Activated CD4-positive, alpha-beta T cell treated with anti-CD3 and anti-CD28 coated beads for 36 hours (primary cell): ENCODE data around the gene LMOD1. TPM values are rescaled to one million over a fixed set of nuclear protein-coding genes. Genes with fewer than 3 reads are reported as not detected.

Source experiments
- ATAC-seq: fragments of 200-7000 bp; cut with Tn5 transposase; one replicate; pipeline ENCODE4 v1.10.0; 2021; ENCODE audit warnings: mild to moderate bottlenecking, moderate library complexity
- CTCF ChIA-PET: fragments of 350-600 bp; sonication (Branson Sonifier 250); formaldehyde crosslinking; loops from one replicate; lab custom pipeline; 2021; ENCODE audit warnings: antibody characterized with exemption; lab: Charles Lee
- POLR2A ChIA-PET: fragments of 350-600 bp; sonication (Branson Sonifier 250); formaldehyde crosslinking; loops from one replicate; lab custom pipeline; 2021; ENCODE audit warnings: antibody characterized with exemption, inconsistent platforms; lab: Charles Lee
- DNase-seq: peaks from one replicate; pipeline ENCODE4 v3.0.0-alpha.2; 2020
- H3K27ac Mint-ChIP-seq: one replicate; pipeline ENCODE4 v1.8.0; 2021; ENCODE audit warnings: mixed read lengths
- H3K27me3 Mint-ChIP-seq: one replicate; pipeline ENCODE4 v1.8.0; 2021; ENCODE audit warnings: mixed read lengths
- H3K36me3 Mint-ChIP-seq: one replicate; pipeline ENCODE4 v1.8.0; 2021; ENCODE audit warnings: low read depth, mixed read lengths
- H3K4me1 Mint-ChIP-seq: one replicate; pipeline ENCODE4 v1.8.0; 2021; ENCODE audit warnings: mixed read lengths
- H3K4me3 Mint-ChIP-seq: one replicate; pipeline ENCODE4 v1.8.0; 2021; ENCODE audit warnings: mild to moderate bottlenecking, moderate library complexity, mixed read lengths
- H3K9me3 Mint-ChIP-seq: one replicate; pipeline ENCODE4 v1.8.0; 2021; ENCODE audit warnings: low read depth, mixed read lengths
- intact Hi-C, 2 experiments: fragments of 100-400 bp; cut with DNase I in 1 of 2; cut with micrococcal nuclease in 1 of 2; formaldehyde crosslinking; loops; one replicate each; pipeline versions ENCODE4 v1.14.2 to v1.15.1; 2022 to 2024; cut with DNase I, micrococcal nuclease
- total RNA-seq, 2 experiments: library from RNA; stranded (reverse); gene quantifications; one replicate each; pipeline ENCODE4 v1.2.3, GENCODE V29; 2021

The LMOD1 gene
- total RNA-seq, 2 experiments from 2014 or later: not detected

DNA sequence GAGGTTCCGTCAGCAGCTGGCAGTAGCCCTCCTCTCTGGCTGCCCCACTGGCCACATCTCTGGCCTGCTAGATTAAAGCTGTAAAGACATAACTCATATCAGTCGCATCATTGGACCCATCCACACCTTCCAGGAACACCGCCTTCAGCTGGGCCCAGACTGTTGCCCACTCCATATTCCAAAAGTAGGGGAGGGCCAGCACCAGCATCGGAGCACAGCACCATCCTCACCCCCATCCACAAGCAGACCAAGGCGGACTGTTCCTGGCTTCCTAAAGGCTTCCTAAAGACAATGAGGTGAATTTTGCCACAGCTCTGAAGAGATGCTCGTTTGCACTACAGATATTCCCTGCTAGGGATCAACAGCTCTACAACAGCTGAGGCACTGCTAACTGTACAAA lies 54.1 kb downstream of the LMOD1 start:
- peaks cover 8% of the 10 kb centered on the region for H3K4me1 Mint-ChIP-seq
- no peaks in the 10 kb centered on the region for H3K36me3 Mint-ChIP-seq
- H3K27ac Mint-ChIP-seq: no peak overlapping the region
- DNase-seq (no peak), ATAC-seq (no peak)
- no peak overlapping the region for H3K4me3 Mint-ChIP-seq
- no peaks in the 10 kb centered on the region for H3K9me3 Mint-ChIP-seq
- peaks cover 29% of the 10 kb centered on the region for H3K27me3 Mint-ChIP-seq
- CTCF ChIA-PET: interaction anchor here (5.8 kb wide), 1 partner anchor 81 kb away, joined by 93 read pairs; no protein-coding TSS in a partner anchor
- POLR2A ChIA-PET: no interaction called here
- intact Hi-C loops: no loop called here

DNA sequence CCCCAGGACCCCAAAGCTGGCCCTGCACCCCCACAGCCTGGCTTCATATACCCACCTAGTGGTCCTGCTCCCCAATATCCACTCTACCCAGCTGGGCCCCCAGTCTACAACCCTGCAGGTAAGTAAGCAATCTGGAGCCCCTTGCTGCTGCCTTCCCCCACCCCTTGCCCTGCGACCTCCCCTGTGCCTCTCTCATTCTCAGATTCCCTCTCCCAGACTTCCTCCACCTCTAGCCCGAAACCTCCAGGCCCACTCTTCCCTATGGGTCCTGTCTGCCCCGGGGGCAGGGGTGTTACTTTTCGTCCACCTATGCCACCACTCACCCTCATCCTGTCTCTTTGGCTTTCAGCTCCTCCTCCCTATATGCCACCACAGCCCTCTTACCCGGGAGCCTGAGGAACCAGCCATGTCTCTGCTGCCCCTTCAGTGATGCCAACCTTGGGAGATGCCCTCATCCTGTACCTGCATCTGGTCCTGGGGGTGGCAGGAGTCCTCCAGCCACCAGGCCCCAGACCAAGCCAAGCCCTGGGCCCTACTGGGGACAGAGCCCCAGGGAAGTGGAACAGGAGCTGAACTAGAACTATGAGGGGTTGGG lies 54.8 kb downstream of the LMOD1 start:
- ChIA-PET CTCF (interaction anchor here (0.7 kb wide), 1 partner anchor 141 kb away, joined by 4 read pairs; no protein-coding TSS in a partner anchor), POLR2A (no interaction called here)
- Mint-ChIP-seq H3K27me3 (peaks cover 36% of the 10 kb centered on the region), H3K4me1 (peaks cover 8% of the 10 kb centered on the region), H3K27ac (no peak overlapping the region), H3K36me3 (no peaks in the 10 kb centered on the region), H3K4me3 (no peak overlapping the region), H3K9me3 (no peaks in the 10 kb centered on the region)
- intact Hi-C loops: no loop called here
- DNase-seq (no peak), ATAC-seq (no peak)

GRCh38 chr1:201890806-201891450 lies 55.4 kb downstream of the LMOD1 start:
- Mint-ChIP-seq H3K27ac (no peak overlapping the region), H3K4me1 (peaks cover 4% of the 10 kb centered on the region), H3K27me3 (peaks cover 36% of the 10 kb centered on the region), H3K9me3 (no peaks in the 10 kb centered on the region), H3K4me3 (no peak overlapping the region), H3K36me3 (no peaks in the 10 kb centered on the region)
- ATAC-seq (no peak), DNase-seq (no peak)
- intact Hi-C loops: no loop called here
- ChIA-PET POLR2A (no interaction called here), CTCF (interaction anchor here (0.7 kb wide), 1 partner anchor 142 kb away, joined by 4 read pairs; no protein-coding TSS in a partner anchor)

- Mint-ChIP-seq H3K4me1 (peaks cover 3% of the 10 kb centered on the region), H3K27me3 (peaks cover 36% of the 10 kb centered on the region), H3K9me3 (no peaks in the 10 kb centered on the region), H3K27ac (no peak overlapping the region), H3K36me3 (no peaks in the 10 kb centered on the region), H3K4me3 (no peak overlapping the region)
- POLR2A ChIA-PET: no interaction called here
- CTCF ChIA-PET: interaction anchor here (0.7 to 2.0 kb wide), 2 partner anchors 10 to 12 kb away, joined by 4 to 12 read pairs; no protein-coding TSS in a partner anchor
- intact Hi-C loops: no loop called here
- DNase-seq (no peak), ATAC-seq (no peak)
These were observed 56.1 kb downstream of the LMOD1 start for GRCh38 chr1:201890223-201890622.

DNA sequence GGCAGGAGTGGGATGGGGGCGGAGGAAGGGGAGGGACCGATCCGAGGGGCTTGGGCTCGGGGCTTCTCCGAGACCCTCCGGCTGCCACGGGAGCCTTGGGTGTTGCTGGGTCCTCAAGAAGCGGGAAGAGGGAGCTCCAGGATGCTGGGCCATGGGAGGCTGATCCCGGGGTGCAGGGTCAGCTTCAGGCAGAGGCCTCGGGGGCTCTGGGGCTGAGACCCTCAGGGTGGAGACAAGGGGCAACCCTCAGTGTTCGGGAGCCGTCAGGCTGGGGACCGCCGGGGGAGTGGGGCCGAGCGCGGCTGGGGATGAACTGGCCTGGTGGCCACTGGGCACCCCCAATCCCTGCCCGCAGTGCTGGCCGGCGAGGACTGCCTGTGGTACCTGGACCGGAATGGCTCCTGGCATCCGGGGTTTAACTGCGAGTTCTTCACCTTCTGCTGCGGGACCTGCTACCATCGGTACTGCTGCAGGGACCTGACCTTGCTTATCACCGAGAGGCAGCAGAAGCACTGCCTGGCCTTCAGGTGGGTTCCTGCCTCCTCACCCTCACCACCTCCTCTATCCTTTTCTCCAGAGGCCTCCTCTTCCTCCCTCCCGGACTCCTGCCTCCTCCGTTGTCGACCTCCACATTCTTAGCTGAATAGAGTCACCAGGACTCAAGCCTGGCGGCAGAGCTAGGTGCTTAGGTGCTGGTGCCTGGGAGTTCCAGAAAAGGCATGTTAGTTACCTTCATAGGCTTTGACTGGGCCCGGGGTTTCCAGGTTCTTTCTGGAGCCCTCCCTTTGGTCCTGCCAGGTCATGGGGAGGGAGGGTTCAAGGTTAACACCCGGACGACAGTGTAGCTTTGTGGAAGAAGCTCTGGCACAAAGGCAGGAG lies 57.0 kb downstream of the LMOD1 start:
- ChIA-PET POLR2A (no interaction called here), CTCF (interaction anchor here (0.6 to 2.0 kb wide), 4 partner anchors 9 to 403 kb away, joined by 3 to 12 read pairs (median 4); no protein-coding TSS in a partner anchor)
- Mint-ChIP-seq H3K27ac (no peak overlapping the region), H3K9me3 (no peaks in the 10 kb centered on the region), H3K4me3 (peak overlapping the region; percentile 15), H3K36me3 (no peaks in the 10 kb centered on the region), H3K4me1 (peaks cover 3% of the 10 kb centered on the region), H3K27me3 (peaks cover 36% of the 10 kb centered on the region)
- ATAC-seq: peak; percentile 7
- DNase-seq: no peak
- intact Hi-C loops: no loop called here

DNA sequence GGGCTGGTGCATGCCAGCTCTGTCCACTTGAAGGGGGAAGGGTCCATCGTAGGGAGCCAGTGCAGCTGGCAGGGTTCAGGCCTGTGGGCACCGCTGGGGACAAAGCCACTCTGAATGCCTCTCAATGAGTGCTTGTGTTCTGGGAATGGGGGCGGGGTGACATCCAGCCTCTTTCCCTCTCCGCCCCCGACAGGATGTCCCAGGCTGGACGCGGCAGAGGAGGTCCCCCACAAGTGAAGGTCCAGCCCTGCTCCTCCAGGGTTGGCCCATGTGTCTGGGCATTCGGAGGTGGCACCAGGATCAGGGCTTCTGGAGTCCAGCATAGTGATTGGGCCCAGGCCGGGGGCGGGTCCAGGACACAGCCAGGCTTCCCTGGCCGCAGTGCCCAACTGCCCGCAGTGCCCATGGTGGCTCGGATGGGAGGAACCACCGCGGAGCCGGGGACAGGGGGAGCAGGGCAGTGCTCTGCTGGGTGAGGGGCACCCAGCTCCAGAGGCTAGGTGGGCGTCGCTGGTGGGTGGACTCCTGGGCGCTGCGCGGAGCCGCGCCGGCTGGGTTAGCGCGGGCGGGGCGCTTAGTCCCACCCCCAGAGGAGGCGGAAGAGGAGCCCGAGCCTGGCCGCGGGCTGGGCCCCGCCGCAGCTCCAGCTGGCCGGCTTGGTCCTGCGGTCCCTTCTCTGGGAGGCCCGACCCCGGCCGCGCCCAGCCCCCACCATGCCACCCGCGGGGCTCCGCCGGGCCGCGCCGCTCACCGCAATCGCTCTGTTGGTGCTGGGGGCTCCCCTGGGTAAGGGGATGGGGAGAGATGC lies 57.9 kb downstream of the LMOD1 start, which contains the start of gene SHISA4:
Gene SHISA4 (plus strand): TSS at position 617 of the 808 bp plus-strand sequence. CDS start 97 bp downstream, at position 714.
- Mint-ChIP-seq H3K27ac (no peak within 1 kb of the TSS), H3K9me3 (no peaks in the 10 kb centered on the region), H3K4me3 (peak within 1 kb of the TSS; percentile 15), H3K27me3 (peaks cover 35% of the 10 kb centered on the region), H3K36me3 (no peaks in the 10 kb centered on the region), H3K4me1 (peaks cover 4% of the 10 kb centered on the region)
- DNase-seq (peak; percentile 23), ATAC-seq (peak; percentile 66)
- ChIA-PET POLR2A (no interaction called here), CTCF (interaction anchor here (2.0 kb wide), 1 partner anchor 10 kb away, joined by 12 read pairs; no protein-coding TSS in a partner anchor)
- intact Hi-C loops: no loop called here

- peaks cover 32% of the 10 kb centered on the region for H3K27me3 Mint-ChIP-seq
- ATAC-seq (no peak), DNase-seq (no peak)
- intact Hi-C loops: no loop called here
- H3K36me3 Mint-ChIP-seq: no peaks in the 10 kb centered on the region
- H3K4me1 Mint-ChIP-seq: peaks cover 7% of the 10 kb centered on the region
- ChIA-PET POLR2A (interaction anchor here (0.8 kb wide), 1 partner anchor 87 kb away, joined by 3 read pairs; no protein-coding TSS in a partner anchor), CTCF (interaction anchor here (0.6 to 2.0 kb wide), 5 partner anchors 9 to 1566 kb away, joined by 3 to 26 read pairs (median 4); no protein-coding TSS in a partner anchor)
- no peaks in the 10 kb centered on the region for H3K9me3 Mint-ChIP-seq
- no peak overlapping the region for H3K4me3 Mint-ChIP-seq
- H3K27ac Mint-ChIP-seq: no peak overlapping the region
These were observed 59.1 kb downstream of the LMOD1 start for GRCh38 chr1:201887116-201887866.

- no peak overlapping the region for H3K4me3 Mint-ChIP-seq
- ChIA-PET POLR2A (interaction anchor here (0.7 to 0.8 kb wide), 2 partner anchors 88 to 344 kb away, joined by 3 read pairs; no protein-coding TSS in a partner anchor), CTCF (interaction anchor here (0.8 to 2.0 kb wide), 5 partner anchors 8 to 86 kb away, joined by 3 to 26 read pairs (median 4); no protein-coding TSS in a partner anchor)
- H3K36me3 Mint-ChIP-seq: no peaks in the 10 kb centered on the region
- ATAC-seq (no peak), DNase-seq (no peak)
- intact Hi-C loops: no loop called here
- peaks cover 25% of the 10 kb centered on the region for H3K27me3 Mint-ChIP-seq
- H3K4me1 Mint-ChIP-seq: peaks cover 7% of the 10 kb centered on the region
- H3K27ac Mint-ChIP-seq: no peak overlapping the region
- no peaks in the 10 kb centered on the region for H3K9me3 Mint-ChIP-seq
These were observed 60.1 kb downstream of the LMOD1 start for GRCh38 chr1:201886103-201886885.

- no peak overlapping the region for H3K4me3 Mint-ChIP-seq
- H3K27ac Mint-ChIP-seq: no peak overlapping the region
- ChIA-PET CTCF (interaction anchor here (0.8 to 2.0 kb wide), 2 partner anchors 8 to 10 kb away, joined by 3 to 26 read pairs; no protein-coding TSS in a partner anchor), POLR2A (interaction anchor here (0.7 kb wide), 1 partner anchor 343 kb away, joined by 3 read pairs; no protein-coding TSS in a partner anchor)
- intact Hi-C loops: no loop called here
- H3K27me3 Mint-ChIP-seq: peaks cover 23% of the 10 kb centered on the region
- H3K36me3 Mint-ChIP-seq: no peaks in the 10 kb centered on the region
- H3K4me1 Mint-ChIP-seq: peaks cover 7% of the 10 kb centered on the region
- no peak for ATAC-seq
- DNase-seq: no peak
- no peaks in the 10 kb centered on the region for H3K9me3 Mint-ChIP-seq
These were observed 60.7 kb downstream of the LMOD1 start for GRCh38 chr1:201885531-201886075.
